OCI-LY7 (cell line): ENCODE data around the gene ATG9A. TPM values are rescaled to one million over a fixed set of nuclear protein-coding genes. Genes with fewer than 3 reads are reported as not detected.

Experiments
- BruUV-seq: library from RNA; stranded (reverse); fragments of 400-500 nt; replicated peaks from 2 replicates; lab custom pipeline; 2021; lab: Mats Ljungman, UMichigan
- CTCF ChIA-PET: fragments of 300-600 bp; sonication (Branson Sonifier 250); formaldehyde crosslinking; loops from one replicate; lab custom pipeline; 2022; ENCODE audit warnings: antibody characterized with exemption; ENCODE audit not compliant: unreplicated experiment; lab: Charles Lee
- POLR2A ChIA-PET: fragments of 300-600 bp; sonication (Branson Sonifier 250); formaldehyde crosslinking; loops from one replicate; lab custom pipeline; 2022; ENCODE audit warnings: antibody characterized with exemption; lab: Charles Lee
- DNase-seq: peaks from one replicate; pipeline ENCODE4 v3.0.0-alpha.2; 2015; ENCODE audit warnings: low spot score
- H2AFZ ChIP-seq: fragments of 200-600 bp; sonication (generic), shearing (Covaris generic); 2 replicates; pipeline ENCODE4 v1.6.1; 2014; ENCODE audit warnings: mild to moderate bottlenecking, antibody characterized with exemption, low read length, moderate library complexity
- H3K27ac ChIP-seq: fragments of 200-600 bp; sonication (generic); 2 replicates; pipeline ENCODE4 v1.5.1; 2014; ENCODE audit warnings: mixed run types, low read depth, mild to moderate bottlenecking, moderate library complexity, low read length, inconsistent platforms; ENCODE audit not compliant: poor library complexity, severe bottlenecking
- H3K36me3 ChIP-seq: fragments of 200-600 bp; sonication (generic); 2 replicates; pipeline ENCODE4 v1.6.1; 2014; ENCODE audit warnings: mild to moderate bottlenecking, antibody characterized with exemption, low read length, moderate library complexity, mixed read lengths; ENCODE audit not compliant: insufficient read depth
- H3K4me1 ChIP-seq: fragments of 200-600 bp; sonication (generic); 2 replicates; pipeline ENCODE4 v1.5.1; 2014; ENCODE audit warnings: mild to moderate bottlenecking, low read length; ENCODE audit not compliant: insufficient read depth, poor library complexity, severe bottlenecking
- H3K4me2 ChIP-seq: fragments of 200-600 bp; sonication (generic); 2 replicates; pipeline ENCODE4 v1.6.1; 2014; ENCODE audit warnings: mild to moderate bottlenecking, low read length
- H3K4me3 ChIP-seq: fragments of 200-600 bp; sonication (generic); 2 replicates; pipeline ENCODE4 v1.5.1; 2014; ENCODE audit warnings: mild to moderate bottlenecking, low read depth, low read length; ENCODE audit not compliant: poor library complexity, severe bottlenecking
- H3K79me2 ChIP-seq: fragments of 200-600 bp; sonication (generic); 2 replicates; pipeline ENCODE4 v1.6.1; 2016; ENCODE audit warnings: low read depth, mild to moderate bottlenecking, low read length, moderate library complexity, mixed read lengths; ENCODE audit not compliant: insufficient read depth
- H3K9me2 ChIP-seq: fragments of 200-600 bp; sonication (generic); 2 replicates; pipeline ENCODE4 v1.6.1; 2016; ENCODE audit warnings: mild to moderate bottlenecking, low read length, mixed read lengths; ENCODE audit not compliant: insufficient read depth
- H3K9me3 ChIP-seq: fragments of 200-600 bp; sonication (generic); 2 replicates; pipeline ENCODE4 v1.6.1; 2014; ENCODE audit warnings: mild to moderate bottlenecking, mixed run types, low read length, mixed read lengths
- H4K20me1 ChIP-seq: fragments of 200-600 bp; sonication (generic); 2 replicates; pipeline ENCODE4 v1.6.1; 2014; ENCODE audit warnings: mild to moderate bottlenecking, antibody characterized with exemption, low read length, moderate library complexity, mixed read lengths; ENCODE audit not compliant: insufficient read depth
- CTCF ChIP-seq: fragments of 200-600 bp; sonication (generic); conservative IDR thresholded peaks from 2 replicates; pipeline ENCODE4 v1.5.1; 2014; ENCODE audit warnings: mild to moderate bottlenecking, antibody characterized with exemption, low read length, moderate library complexity, mixed read lengths
- EZH2phosphoT487 ChIP-seq: fragments of 200-600 bp; sonication (generic); IDR thresholded peaks from 2 replicates; pipeline ENCODE4 v1.6.1; 2018; ENCODE audit warnings: low read depth, borderline replicate concordance, mild to moderate bottlenecking, mixed run types, antibody characterized with exemption, low read length, moderate library complexity, mixed read lengths
- intact Hi-C: fragments of 100-400 bp; cut with micrococcal nuclease; formaldehyde crosslinking; loops from one replicate; pipeline ENCODE4 v1.10.0; 2022; ENCODE audit not compliant: unreplicated experiment
- total RNA-seq, 2 experiments: library from RNA; depleted of rRNA in 1 of 2; stranded (reverse); fragments of >200 nt in 1 of 2; shearing (Covaris generic) in 1 of 2; gene quantifications; 2 replicates each; pipeline ENCODE4 v1.2.3, GENCODE V29; 2014 to 2022

Gene ATG9A
- total RNA-seq, 2 experiments from 2014 or later, result 22.2 to 23.4 TPM

- Histone ChIP-seq H2AFZ (no peak overlapping the region), H3K4me3 (no peak overlapping the region), H3K4me2 (no peak overlapping the region), H3K27ac (no peak overlapping the region), H3K9me3 (no peaks in the 10 kb centered on the region), H3K36me3 (peaks cover 30% of the 10 kb centered on the region), H3K9me2 (no peaks in the 10 kb centered on the region), H3K79me2 (peaks cover 25% of the 10 kb centered on the region; the same call in 1 of the 2 replicates), H3K4me1 (peaks cover 34% of the 10 kb centered on the region), H4K20me1 (no peaks in the 10 kb centered on the region)
- no peak for DNase-seq
- BruUV-seq, result no TSS peak
- ChIA-PET POLR2A (no interaction called here), CTCF (no interaction called here)
- TF ChIP-seq EZH2phosphoT487, result no peak
- no peak for TF ChIP-seq CTCF
- intact Hi-C loops, result no loop called here
Measured at GRCh38 chr2:219243291-219243761, 13.9 kb upstream of the ATG9A start.

GRCh38 chr2:219234331-219234730, 4.9 kb upstream of the ATG9A start:
- intact Hi-C loops, result no loop called here
- TF ChIP-seq CTCF (no peak), EZH2phosphoT487 (no peak)
- no peak overlapping the region for H3K4me3 ChIP-seq
- no peaks in the 10 kb centered on the region for H4K20me1 ChIP-seq
- peaks cover 78% of the 10 kb centered on the region for H3K36me3 ChIP-seq
- no peak overlapping the region for H3K4me2 ChIP-seq
- ChIA-PET CTCF (no interaction called here), POLR2A (interaction anchor here (1.2 to 6.0 kb wide), 2 partner anchors 11 to 14 kb away, joined by 3 to 28 read pairs; partner anchors contain the start of genes GLB1L and STK16)
- H3K4me1 ChIP-seq, result peaks cover 8% of the 10 kb centered on the region
- H3K9me3 ChIP-seq, result no peaks in the 10 kb centered on the region
- H2AFZ ChIP-seq, result no peak overlapping the region
- H3K27ac ChIP-seq, result no peak overlapping the region
- no peak for DNase-seq
- no peaks in the 10 kb centered on the region for H3K9me2 ChIP-seq
- peaks cover 19% of the 10 kb centered on the region; the same call in 1 of the 2 replicates for H3K79me2 ChIP-seq
- BruUV-seq, result no TSS peak

- BruUV-seq, result TSS peak; percentile 80
- Histone ChIP-seq H2AFZ (peak overlapping the region; percentile 42; the same call in 1 of the 2 replicates), H3K27ac (peak overlapping the region; percentile 76), H3K9me3 (no peaks in the 10 kb centered on the region), H3K36me3 (peaks cover 51% of the 10 kb centered on the region), H3K4me2 (peak overlapping the region; percentile 75), H3K4me1 (peaks cover 16% of the 10 kb centered on the region), H3K9me2 (no peaks in the 10 kb centered on the region), H4K20me1 (no peaks in the 10 kb centered on the region), H3K4me3 (peak overlapping the region; percentile 87), H3K79me2 (peaks cover 19% of the 10 kb centered on the region; the same call in 1 of the 2 replicates)
- ChIA-PET POLR2A (interaction anchor here (1.2 to 6.0 kb wide), 8 partner anchors 9 to 54 kb away, joined by 3 to 28 read pairs (median 4); partner anchors contain the start of genes CNPPD1, GLB1L, STK16 and TUBA4A), CTCF (interaction anchor here (0.6 kb wide), 1 partner anchor 11 kb away, joined by 5 read pairs; no protein-coding TSS in a partner anchor)
- intact Hi-C loops, result no loop called here
- peak; percentile 74 for DNase-seq
- TF ChIP-seq EZH2phosphoT487 (no peak), CTCF (no peak)
Measured at GRCh38 chr2:219230059-219230540, 664 bp upstream of the ATG9A start.
